Uterus (tissue), 2 donors: ENCODE measurements around the gene LRRC4C.

Source experiments
- CTCF ChIP-seq, 4 experiments: fragments of 200-600 bp in 2 of 4; fragments of 450-650 bp in 2 of 4; sonication (generic) in 2 of 4; IDR thresholded peaks; one replicate each; pipeline ENCODE4 v1.5.1; 2016 to 2019; ENCODE audit warnings: antibody characterized with exemption in 4 of 4, mild to moderate bottlenecking in 2 of 4, moderate library complexity in 1 of 4
- POLR2A ChIP-seq, 2 donors: fragments of 450-650 bp; IDR thresholded peaks; one replicate each; pipeline ENCODE4 v1.6.1; 2016; ENCODE audit warnings: antibody characterized with exemption in 2 of 2, mild to moderate bottlenecking in 1 of 2, moderate library complexity in 1 of 2

GRCh38 chr11:40405614-40406013, 1053.8 kb downstream of the LRRC4C start:
- TF ChIP-seq POLR2A (IDR thresholded peaks at IDR 0.05) (no peak), CTCF (IDR thresholded peaks at IDR 0.05) (no peak)
